GM12872 (cell line): ENCODE results near the gene AEN.

ENCODE experiments used
- TF ChIP-seq, protein P1 (sequence below): IDR thresholded peaks from 3 replicates; pipeline ENCODE4 v1.5.1; 2011; ENCODE audit warnings: low read depth, mild to moderate bottlenecking, low read length, moderate library complexity; ENCODE audit not compliant: insufficient read depth

AEN gene

DNA sequence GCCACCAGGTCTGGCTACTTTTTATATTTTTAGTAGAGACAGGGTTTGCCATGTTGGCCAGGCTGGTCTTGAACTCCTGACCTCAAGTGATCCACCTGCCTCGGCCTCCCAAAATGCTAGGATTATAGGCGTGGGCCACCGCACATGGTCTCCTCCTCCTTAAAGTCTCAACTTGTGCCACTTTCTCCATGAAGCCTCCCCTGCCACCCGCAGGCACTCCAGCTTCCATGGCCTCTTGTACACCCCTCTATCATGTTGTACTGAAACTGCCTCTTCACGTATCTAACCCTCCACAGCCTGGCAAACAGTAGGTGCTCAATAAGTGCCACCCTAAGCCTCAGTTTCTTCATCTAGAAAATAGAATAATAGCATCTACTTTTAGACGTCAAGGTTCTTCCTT lies 57.6 kb downstream of the AEN start:
- TF ChIP-seq, protein P1, sequence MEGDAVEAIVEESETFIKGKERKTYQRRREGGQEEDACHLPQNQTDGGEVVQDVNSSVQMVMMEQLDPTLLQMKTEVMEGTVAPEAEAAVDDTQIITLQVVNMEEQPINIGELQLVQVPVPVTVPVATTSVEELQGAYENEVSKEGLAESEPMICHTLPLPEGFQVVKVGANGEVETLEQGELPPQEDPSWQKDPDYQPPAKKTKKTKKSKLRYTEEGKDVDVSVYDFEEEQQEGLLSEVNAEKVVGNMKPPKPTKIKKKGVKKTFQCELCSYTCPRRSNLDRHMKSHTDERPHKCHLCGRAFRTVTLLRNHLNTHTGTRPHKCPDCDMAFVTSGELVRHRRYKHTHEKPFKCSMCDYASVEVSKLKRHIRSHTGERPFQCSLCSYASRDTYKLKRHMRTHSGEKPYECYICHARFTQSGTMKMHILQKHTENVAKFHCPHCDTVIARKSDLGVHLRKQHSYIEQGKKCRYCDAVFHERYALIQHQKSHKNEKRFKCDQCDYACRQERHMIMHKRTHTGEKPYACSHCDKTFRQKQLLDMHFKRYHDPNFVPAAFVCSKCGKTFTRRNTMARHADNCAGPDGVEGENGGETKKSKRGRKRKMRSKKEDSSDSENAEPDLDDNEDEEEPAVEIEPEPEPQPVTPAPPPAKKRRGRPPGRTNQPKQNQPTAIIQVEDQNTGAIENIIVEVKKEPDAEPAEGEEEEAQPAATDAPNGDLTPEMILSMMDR = no peak

DNA sequence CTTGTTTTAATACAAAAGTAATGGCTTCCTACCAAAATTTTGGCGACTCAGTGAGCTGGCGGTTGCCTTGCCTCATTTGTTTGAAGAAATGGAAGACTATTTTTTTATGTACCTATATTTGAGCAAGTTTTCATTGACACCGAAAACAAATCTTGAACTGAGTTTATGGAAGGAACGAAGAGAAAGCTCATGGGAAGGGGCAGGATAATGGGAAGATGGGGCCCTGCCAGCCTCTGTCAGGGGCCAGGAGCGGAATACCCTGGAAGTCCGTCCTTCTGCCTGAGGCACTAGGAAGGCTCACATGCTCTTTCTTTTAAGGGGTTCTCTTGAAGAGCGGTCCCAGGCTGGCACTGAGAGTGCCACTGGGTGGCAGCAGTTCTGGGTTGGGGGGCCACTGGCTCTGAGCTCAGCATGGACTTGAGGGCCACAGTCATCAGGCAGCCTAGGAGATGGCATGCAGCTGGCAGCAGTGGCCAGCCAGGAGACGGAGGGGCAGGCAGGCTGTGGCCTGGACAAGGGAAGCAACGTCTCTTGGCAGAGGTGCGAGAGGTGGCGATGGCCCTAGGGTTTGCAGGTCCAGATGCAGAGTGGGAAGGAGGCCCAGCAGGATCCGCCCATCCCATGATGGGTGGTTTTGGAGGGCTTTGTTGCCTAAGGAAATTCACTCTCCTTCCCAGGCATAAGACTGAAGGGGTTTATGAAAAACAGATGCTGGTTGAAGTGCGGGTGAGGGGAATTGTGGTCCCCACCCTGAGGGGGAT lies 59.3 kb downstream of the AEN start:
- TF ChIP-seq, protein P1 = no peak

DNA sequence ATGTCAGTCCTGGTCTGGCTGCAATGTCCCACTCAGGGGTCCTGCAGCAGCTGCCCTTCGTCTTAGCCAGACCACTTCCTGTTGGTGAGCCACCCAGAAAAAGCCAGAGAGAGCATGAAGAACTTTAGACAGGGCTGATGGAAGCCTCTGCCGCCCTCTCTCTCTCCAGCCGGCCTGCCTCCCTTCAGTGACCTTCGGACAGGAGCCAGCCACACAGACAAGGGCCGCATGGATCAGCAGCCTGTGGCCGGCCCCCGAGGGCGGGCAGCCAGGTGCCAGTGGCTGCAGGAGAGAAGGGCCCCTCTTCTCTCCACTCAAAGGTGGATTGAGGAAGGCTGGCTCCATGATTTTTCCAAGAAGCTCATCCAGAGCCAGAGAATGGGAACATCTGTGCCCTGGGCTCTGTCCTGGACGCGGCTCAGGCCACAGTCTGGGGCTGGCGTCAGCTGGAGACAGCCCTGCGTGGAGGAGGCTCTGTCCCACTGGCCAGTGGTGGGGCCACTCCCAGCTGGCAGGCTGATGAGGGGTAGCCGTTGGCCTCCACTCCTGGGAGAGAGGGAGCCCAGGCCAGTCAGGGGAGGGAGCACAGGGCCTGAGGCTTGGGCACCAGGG lies 60.6 kb downstream of the AEN start:
- TF ChIP-seq, protein P1 = no peak
